Measurements from ENCODE around the gene KIF20B.
"Not testable (repeated sequence)": the region's sequence is repeated elsewhere in the genome, so short reads cannot be mapped to it uniquely, and the experiment has no call there.

The KIF20B gene

GRCh38 chr10:89785095-89785494 is 83.7 kb downstream of the KIF20B start:
- no peak for DNase-seq (ENCODE audit: low spot score)

DNA sequence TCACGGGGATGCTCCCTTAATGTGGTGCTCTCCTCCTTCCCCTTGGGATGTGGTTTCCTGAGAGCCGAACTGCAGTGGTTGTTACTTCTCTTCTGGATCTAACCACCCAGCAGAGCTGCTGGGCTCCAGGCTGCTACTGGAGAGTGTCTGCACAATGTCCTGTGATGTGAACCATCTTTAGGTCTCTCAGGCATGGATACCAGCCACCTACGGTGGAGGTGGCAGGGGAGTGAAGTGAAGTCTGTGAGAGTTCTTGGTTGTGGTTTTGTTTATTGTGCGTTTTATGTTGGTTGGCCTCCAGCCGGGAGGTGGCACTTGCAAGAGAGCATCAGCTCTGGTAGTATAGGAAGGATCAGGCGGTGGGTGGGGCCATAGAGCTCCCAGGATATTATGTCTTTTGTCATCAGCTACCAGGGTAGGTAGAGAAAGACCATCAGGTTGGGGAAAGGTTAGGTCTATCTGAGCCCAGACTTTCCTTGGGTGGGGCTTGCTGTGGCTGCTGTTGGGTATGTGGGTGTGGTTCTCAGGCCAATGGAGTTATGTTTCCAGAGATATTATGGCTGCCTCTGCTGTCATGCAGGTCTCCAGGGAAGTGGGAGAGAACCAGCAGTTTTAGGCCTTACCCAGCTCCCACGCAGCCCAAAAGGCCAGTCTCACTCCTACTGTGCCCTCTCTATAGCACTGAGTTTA is 87.9 kb downstream of the KIF20B start:
- no peak for DNase-seq (ENCODE audit: low spot score)

- DNase-seq (ENCODE audit: low spot score), result no peak
These were observed 90.8 kb downstream of the KIF20B start for GRCh38 chr10:89792187-89792586.

DNA sequence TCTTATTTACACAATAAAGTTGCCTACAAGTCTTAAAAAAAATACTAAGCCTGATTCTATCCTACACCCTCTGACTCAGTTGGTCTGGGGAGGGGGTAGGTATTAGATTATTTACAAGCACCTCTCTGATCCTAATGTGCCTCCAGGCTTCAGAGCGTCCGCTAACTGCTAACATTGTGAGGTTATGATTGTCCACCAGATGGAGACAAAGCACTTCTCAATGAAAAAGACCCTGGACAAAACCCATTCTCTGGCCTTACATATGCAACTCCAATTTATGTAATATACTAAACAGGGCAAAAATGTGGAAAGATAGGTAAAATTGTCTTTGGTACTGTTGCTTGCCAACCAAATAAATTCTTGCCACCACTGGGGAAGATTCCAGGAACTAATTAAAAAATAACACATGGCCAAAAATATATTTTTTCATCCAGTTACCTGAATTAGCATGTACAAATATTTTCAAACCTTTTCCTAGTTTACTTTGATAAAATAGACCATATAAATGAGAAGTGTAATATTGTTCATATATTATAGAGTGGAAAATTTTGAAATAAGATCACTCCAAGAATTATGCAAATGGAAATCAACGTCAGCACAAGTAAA is 92.4 kb downstream of the KIF20B start:
- peak; percentile 79 for DNase-seq (ENCODE audit: low spot score)

- DNase-seq (ENCODE audit: low spot score), result no peak
These were observed 94.5 kb downstream of the KIF20B start for GRCh38 chr10:89795840-89796239.

- no peak for DNase-seq (ENCODE audit: low spot score)
These were observed 96.7 kb downstream of the KIF20B start for GRCh38 chr10:89798092-89798491.

DNA sequence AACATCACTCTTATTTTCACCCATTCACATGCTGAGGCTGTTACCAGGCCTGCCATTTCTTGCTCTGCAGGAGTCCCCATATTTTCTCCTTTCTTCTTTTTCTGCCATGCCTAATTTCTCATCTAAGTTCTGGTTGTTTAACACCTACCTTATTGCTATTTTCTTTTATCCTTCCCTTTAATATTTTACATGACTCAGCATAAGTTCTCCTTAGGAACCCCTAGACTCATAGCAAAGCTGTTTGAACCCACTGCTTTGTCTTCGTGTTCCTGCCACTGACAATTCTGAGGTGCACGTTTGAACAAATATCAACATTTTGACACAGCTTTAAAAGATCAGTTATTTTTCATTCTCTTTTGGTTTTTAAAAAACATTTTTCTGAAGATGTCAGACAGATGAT is 98.2 kb downstream of the KIF20B start:
- no peak for DNase-seq (ENCODE audit: low spot score)

- no peak for DNase-seq (ENCODE audit: low spot score)
These were observed 104.2 kb downstream of the KIF20B start for GRCh38 chr10:89805599-89806013.

- DNase-seq (ENCODE audit: low spot score), result no peak
These were observed 107.5 kb downstream of the KIF20B start for GRCh38 chr10:89808842-89809241.

DNA sequence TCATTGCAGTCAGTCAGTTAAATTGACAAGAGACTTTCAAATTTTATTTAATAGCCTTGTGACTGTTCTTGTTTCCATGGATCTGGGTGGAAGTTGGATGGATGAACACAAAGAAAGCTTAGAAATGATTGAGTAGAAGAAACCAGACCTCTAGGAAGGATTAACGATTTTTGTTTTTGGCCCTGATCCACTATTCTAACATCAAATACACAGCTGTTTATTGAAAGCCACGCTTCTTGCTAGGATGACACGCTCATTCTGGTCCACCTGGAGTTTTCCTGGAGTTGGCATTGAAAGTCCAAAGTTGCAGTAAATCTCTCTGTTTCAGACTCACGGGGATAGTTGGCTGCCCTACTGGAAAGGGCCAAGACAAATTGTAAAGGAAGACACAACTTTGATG is 108.4 kb downstream of the KIF20B start:
- no peak for DNase-seq (ENCODE audit: low spot score)

- DNase-seq (ENCODE audit: low spot score), result no peak
These were observed 109.6 kb downstream of the KIF20B start for GRCh38 chr10:89810908-89811525.

DNA sequence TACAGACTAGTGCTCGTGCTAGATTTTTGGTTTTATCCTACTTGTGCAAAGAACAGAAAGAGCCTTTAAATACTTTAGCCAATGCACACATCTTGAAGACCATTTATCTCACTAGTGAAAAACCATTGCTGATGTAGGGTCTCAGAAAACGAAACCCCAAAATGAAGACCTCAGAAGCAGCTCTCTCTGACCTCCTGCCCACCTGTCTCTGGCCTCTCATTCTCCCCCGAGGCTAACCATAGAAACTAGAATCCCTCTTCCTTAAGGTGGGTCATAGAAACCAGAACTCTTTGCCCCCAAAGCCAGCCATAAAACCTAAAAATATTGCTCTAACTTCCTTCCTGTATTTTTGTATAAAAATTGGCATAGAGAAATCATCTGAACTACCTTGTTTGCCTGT is 112.2 kb downstream of the KIF20B start:
- DNase-seq (ENCODE audit: low spot score), result no peak

DNA sequence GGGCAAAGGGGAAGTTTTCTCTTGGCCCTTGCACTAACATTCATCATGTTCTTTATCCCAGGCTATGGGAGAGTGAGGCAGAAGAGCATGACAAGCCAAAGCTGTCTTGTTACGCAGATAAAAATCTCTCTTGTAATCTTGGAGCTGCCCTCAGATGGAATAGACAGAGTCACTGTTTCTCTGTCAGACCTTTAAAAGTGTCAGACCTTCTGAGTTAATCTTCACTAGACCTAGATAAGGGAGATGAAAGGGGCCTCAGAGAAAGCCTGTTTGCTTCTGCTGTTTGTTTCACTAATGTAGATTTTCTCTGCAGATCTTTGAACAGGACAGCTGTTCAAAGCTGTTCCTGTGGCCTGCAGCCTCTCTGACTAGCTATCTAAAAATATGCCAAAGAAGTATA is 112.9 kb downstream of the KIF20B start:
- no peak for DNase-seq (ENCODE audit: low spot score)

GRCh38 chr10:89815049-89815853 is 113.9 kb downstream of the KIF20B start:
- no peak for DNase-seq (ENCODE audit: low spot score)

DNA sequence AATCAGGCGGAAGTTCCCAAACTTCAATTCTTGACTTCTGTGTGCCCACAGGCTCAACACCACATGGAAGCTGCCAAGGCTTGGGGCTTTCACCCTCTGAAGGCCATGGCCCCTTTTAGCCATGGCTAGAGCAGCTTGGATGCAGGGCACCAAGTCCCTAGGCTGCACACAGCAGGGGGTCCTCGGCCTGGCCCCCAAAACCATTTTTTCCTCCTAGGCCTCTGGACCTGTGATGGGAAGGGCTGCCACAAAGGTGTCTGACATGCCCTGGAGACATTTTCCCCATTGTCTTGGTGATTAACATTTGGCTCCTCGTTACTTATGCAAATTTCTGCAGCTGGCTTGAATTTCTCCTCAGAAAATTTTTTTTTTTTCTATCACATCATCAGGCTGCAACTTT is 117.6 kb downstream of the KIF20B start:
- DNase-seq (ENCODE audit: low spot score), result not testable (repeated sequence)

Data from iPS-NIHi11 (cell line).